COLO668 (cell line): ENCODE data around the gene FXYD5.

Experiments
- DNase-seq: peaks from one replicate; lab custom pipeline; 2025; ENCODE audit not compliant: unreplicated experiment; lab: John Stamatoyannopoulos, UW

Gene FXYD5

DNA sequence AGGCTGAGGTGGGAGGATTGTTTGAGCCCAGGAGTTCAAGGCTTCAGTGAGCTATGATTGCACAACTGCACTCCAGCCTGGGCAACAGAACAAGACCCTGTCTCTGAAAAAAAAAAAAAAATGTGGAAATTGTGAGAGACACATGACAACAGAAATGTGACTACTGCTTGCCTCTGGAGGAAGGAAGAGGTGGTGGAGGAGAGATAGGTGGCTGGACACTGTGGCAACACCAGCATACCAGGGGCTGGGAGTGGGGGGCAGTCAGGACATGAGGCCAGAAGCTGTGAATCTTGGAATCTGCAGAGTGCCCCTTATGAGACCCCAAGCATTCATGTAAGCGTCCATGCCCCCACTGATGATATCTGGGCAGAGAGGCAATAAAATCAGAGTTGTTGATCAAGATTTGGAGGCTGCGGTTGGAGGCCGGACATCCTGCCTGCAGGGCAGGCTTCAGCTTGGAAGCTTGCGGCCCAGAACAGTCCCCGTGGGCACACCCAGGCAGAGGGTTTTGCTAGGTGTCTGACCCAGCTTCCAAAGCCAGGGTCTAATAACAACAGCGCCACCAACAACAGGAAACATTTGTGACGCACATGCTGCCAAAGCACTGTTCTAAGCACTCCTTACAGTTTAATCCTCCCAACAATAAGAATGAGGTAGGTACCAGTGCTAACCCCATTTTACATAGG is 57.2 kb downstream of the FXYD5 start:
- no peak for DNase-seq

DNA sequence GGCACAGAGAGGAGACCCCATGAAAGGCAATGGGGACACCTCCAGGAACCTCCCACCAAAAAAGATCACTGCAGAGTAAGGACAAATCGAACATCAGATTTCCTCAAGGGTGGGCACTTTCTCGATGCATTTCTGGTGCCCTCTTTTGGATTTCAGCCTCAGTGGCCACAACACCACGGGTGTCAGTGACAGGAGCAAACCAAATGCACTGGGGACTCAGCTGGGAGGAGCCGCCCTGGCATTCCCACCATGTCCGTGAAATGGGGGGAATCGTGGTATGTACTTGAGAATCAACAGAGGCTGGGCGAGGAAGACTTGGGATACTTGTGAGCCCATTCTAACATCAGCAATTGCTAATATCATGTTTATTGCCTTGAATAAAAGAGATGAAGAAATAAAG is 57.7 kb downstream of the FXYD5 start:
- DNase-seq = no peak

DNA sequence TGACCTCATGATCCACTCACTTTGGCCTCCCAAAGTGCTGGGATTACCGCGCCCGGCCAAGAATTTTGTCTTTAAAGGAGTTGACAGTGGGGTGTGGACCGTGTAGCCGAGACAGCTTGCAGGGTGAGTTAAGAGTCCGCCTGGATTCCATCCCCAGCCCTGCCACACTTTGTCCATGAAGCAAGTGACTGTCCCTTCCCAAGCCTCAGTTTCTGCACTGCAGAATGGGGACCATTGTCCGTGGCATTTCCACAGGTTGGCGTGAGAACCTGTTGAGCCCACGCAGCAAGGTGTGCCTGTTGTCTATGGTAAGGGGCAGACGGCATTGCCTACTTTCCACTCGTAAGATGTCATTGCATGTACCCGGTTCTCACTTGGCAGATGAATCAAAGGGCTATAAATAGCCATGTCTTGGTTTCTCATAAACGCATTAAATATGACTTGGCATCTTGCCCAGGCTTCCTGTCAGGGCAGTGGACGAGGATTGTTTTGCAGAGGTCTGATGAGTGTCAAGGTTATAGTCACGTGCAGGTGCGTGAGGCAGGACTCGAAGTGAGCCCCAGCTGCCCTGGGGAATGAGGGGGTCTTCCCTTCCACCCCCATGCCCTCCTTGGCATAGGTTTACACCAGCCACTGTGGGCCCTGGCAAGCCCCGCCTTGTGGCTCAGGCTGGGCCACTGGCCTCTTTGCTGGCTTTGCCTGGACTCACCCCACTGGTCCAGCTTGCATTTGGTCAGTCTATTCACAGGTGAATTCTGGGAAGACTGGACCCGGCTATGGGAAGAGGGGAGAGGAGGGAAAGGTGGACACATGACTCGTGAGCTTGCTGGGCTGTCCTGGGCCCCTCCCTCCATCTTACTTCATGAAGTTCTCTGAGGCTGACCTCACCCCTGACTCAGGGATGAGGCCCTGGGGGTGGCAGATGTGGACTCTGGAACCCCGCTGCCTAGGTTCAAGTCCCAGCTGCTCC is 59.4 kb downstream of the FXYD5 start:
- peak; percentile 83 for DNase-seq

DNA sequence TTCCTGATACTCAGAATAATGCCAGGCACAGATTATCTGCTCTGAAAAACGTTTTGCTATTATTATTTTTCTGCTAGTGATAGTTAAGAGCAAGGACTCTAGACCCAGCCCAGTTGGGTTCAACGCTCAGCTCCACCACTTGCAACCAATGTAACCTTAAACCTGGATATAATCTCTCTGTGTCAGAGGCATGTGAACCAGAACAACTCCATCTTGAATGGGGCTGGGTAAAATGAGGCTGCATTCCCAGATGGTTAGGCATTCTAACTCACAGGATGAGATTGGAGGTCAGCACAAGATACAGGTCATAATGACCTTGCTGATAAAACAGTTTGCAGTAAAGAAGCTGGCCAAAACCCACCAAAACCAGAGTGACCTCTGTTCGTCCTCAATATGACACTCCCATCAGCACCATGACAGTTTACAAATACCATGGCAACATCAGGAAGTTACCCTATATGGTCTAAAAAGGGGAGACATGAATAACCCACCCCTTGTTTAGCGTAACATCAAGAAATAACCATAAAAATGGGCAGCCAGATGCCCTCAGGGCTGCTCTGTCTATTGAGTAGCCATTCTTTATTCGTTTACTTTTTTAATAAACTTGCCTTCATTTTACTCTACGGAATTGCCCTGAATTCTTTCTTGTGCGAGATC is 60.4 kb downstream of the FXYD5 start:
- no peak for DNase-seq

DNA sequence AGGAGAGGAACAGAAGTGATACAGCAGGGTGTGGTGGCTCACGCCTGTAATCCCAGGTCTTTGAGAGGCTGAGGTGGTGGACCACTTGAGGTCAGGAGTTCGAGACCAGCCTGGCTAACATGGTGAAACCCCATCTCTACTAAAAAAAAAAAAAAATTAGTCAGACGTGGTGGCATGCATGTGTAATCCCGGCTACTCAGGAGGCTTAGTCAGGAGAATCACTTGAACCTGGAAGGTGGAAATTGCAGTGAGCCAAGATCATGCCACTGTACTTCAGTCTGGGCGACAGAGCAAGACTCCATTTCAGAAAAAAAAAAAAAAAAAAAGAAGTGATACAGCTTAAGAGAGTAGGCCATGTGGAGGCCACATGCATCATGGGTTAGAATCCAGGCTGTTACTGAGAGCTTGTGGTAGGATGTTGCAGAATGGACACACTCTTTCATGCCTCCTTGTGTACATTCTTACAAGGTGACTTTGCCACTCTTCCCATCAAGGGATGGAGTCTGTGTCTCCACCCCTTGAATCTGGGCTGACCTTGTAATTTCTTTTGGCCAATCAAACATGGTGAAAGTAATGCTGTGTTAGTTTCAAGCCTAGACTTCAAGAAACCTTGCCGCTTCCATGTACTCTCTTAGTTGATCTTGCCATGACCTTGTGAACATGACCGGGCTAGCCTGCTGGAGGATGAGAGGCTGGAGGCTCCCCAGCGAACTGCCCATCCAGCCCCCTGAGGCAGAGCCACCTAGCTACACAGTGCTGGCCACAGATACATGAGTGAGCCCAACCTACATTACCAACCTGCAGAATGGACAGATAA is 61.7 kb downstream of the FXYD5 start:
- DNase-seq = no peak

DNA sequence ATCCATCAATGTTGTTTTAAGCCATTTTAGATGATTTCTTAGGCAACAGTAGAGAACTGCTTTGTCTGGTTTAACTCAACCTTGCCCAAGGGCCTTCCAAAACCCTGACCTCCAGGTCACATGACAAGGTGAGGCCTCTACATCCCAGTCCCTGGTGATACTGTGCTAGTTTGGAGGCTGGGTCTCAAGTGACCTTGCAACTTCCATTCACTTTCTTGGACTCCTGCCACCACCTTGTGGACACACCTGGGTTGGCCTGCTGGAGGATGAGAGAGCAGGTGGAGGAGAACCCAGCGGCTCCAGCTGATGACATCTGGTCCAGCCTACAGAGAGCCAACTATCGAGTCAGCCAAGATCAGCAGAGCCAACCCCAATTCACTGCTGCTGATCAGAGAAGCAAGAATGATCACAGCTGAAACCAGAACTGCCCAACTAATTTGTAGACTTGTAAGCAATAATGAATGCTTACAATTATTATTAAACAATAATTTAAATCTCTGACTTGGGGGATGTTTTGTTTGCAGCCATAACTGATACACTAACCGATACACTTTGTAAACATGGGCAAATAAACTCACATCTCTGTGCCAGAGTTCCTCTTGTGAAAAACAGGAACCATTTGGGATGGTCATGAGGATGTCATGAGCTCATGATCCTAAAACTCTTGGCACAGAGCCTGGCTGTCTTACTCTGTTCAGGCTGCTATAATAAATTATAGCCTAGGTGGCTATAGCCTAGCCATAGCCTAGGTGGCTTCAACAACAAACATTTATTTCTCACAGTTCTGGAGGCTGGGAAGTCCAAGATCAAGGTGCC is 62.5 kb downstream of the FXYD5 start:
- DNase-seq = peak; percentile 38

DNA sequence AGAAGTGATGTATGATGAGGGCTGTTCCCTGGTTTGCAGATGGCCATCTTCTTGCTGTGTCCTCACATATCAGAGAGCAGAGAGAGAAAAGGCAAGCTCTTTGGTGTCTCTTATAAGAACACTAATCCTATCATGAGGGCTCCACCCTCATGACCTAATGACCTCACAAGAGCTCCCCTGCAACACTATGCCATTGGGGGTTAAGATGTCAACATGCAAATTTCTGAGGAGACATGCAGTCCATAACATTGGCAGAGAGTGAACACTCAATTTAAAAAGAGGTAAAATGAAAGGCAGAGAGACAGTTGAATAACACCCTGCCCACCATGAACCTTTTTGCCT is 63.1 kb downstream of the FXYD5 start:
- no peak for DNase-seq

DNA sequence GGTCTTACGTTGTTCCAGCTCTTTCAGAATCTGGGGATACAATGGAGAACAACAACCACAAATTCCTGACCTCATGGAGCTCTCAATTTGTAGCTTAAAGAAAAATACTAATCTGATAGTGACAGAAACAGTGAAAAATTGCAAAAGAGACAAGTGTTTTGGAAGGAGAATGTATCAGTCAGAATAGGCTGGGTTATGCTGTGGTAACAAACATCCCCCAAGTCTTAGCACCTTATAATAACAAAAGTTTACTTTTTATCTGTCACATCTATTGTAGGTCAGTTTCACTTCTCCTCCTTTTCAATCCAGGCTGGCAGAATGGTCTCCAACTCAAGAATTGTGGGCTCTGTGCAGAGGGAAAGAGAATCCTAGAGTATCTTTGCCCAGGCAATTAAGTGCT is 64.5 kb downstream of the FXYD5 start:
- no peak for DNase-seq
